Transverse colon (tissue), 4 donors: Measurements from ENCODE around the gene TRA2B.

Experiments
- EP300 ChIP-seq: sonication (generic); formaldehyde crosslinking; IDR thresholded peaks from one replicate; pipeline ENCODE4 v1.6.1; 2017; ENCODE audit warnings: antibody characterized with exemption, low read depth
- POLR2A ChIP-seq: fragments of 450-650 bp; IDR thresholded peaks from one replicate; pipeline ENCODE4 v1.6.1; 2016; ENCODE audit warnings: antibody characterized with exemption, mild to moderate bottlenecking, moderate library complexity
- POLR2AphosphoS5 ChIP-seq, 3 donors: sonication (generic); formaldehyde crosslinking; IDR thresholded peaks; one replicate each; pipeline ENCODE4 v1.6.1; 2016; ENCODE audit warnings: antibody characterized with exemption in 3 of 3
- TF ChIP-seq, protein P1 (sequence below), 5 experiments: fragments of 200-600 bp in 3 of 5; fragments of 450-650 bp in 2 of 5; sonication (generic) in 3 of 5; IDR thresholded peaks; 1 replicate in 2 of 5; 2 replicates in 3 of 5; pipeline ENCODE4 v1.5.1; 2016 to 2017; ENCODE audit warnings: antibody characterized with exemption in 5 of 5, inconsistent platforms in 3 of 5, mild to moderate bottlenecking in 2 of 5, moderate library complexity in 1 of 5

DNA sequence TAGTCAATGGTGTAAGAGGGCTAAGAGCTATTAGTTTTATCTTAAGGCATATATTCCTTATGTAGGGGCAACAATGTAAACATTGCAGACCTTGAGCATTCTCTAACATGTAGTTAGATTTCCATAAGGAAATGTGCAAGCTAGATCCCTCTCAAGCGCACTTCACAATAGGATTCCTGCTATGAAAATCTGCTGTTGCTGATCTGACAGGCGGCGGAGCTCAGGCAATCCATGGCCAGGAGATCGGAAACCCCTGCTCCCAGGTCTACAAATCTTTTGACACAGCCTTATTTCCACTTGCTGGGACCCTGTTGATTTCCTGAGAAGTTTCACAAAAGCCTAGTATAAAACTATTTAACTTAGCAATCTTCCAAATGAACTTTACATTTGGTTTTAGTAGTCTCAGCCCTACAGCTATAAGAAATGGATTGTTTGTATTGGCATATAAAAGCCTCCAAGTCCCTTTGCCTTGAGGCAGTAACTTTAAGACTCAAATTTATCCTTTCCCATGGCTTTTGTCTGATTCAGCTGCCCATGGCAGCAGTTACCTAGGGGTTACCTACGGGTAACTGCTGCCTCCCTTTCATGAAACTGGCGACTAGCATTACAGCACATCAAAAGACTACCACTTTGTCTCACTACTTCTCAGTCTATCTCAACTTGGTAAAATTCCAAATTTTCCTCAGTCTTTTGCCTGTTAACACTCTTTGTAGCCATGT, 22.7 kb downstream of the TRA2B start:
- TF ChIP-seq, protein P1, sequence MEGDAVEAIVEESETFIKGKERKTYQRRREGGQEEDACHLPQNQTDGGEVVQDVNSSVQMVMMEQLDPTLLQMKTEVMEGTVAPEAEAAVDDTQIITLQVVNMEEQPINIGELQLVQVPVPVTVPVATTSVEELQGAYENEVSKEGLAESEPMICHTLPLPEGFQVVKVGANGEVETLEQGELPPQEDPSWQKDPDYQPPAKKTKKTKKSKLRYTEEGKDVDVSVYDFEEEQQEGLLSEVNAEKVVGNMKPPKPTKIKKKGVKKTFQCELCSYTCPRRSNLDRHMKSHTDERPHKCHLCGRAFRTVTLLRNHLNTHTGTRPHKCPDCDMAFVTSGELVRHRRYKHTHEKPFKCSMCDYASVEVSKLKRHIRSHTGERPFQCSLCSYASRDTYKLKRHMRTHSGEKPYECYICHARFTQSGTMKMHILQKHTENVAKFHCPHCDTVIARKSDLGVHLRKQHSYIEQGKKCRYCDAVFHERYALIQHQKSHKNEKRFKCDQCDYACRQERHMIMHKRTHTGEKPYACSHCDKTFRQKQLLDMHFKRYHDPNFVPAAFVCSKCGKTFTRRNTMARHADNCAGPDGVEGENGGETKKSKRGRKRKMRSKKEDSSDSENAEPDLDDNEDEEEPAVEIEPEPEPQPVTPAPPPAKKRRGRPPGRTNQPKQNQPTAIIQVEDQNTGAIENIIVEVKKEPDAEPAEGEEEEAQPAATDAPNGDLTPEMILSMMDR (IDR thresholded peaks at IDR 0.05), result no peak
- TF ChIP-seq POLR2AphosphoS5 (IDR thresholded peaks at IDR 0.05) (no peak), POLR2A (no peak), EP300 (no peak)
